Mesenchymal stem cell (in vitro differentiated cells and primary cell): ENCODE data around the gene DACT2.
"Not testable (repeated sequence)": the region's sequence is repeated elsewhere in the genome, so short reads cannot be mapped to it uniquely, and the experiment has no call there.

Source experiments
- DNase-seq: peaks from one replicate; pipeline ENCODE4 v3.0.0-alpha.2; 2013
- H2AFZ ChIP-seq: one replicate; pipeline ENCODE4 v1.6.1; 2013; ENCODE audit warnings: low read depth, mild to moderate bottlenecking, control low read depth, inconsistent platforms, low read length, moderate library complexity
- H2AK5ac ChIP-seq: 2 replicates; pipeline ENCODE4 v1.6.1; 2013; ENCODE audit warnings: low read length, moderate library complexity, mild to moderate bottlenecking, inconsistent platforms; ENCODE audit not compliant: severe bottlenecking
- H2BK120ac ChIP-seq: one replicate; pipeline ENCODE4 v1.6.1; 2013; ENCODE audit warnings: low read depth, mild to moderate bottlenecking, inconsistent platforms, low read length, moderate library complexity
- H2BK12ac ChIP-seq, 2 experiments: one replicate each; pipeline ENCODE4 v1.6.1; 2013; ENCODE audit warnings: inconsistent platforms in 2 of 2, low read length in 2 of 2, mild to moderate bottlenecking in 2 of 2, moderate library complexity in 2 of 2, control low read depth in 1 of 2
- H2BK15ac ChIP-seq: one replicate; pipeline ENCODE4 v1.6.1; 2013; ENCODE audit warnings: mild to moderate bottlenecking, low read depth, inconsistent platforms; ENCODE audit not compliant: poor library complexity, severe bottlenecking
- H2BK5ac ChIP-seq: 2 replicates; pipeline ENCODE4 v1.6.1; 2013; ENCODE audit warnings: low read depth, mild to moderate bottlenecking, low read length, control low read depth, inconsistent platforms; ENCODE audit not compliant: poor library complexity, severe bottlenecking
- H3K14ac ChIP-seq, 2 experiments: one replicate each; pipeline ENCODE4 v1.6.1; 2013; ENCODE audit warnings: inconsistent platforms in 2 of 2, low read length in 2 of 2, control low read depth in 1 of 2, mild to moderate bottlenecking in 1 of 2, moderate library complexity in 1 of 2
- H3K18ac ChIP-seq, 2 experiments: one replicate each; pipeline ENCODE4 v1.6.1; 2013; ENCODE audit warnings: inconsistent platforms in 2 of 2, low read length in 2 of 2, control low read depth in 1 of 2, low read depth in 1 of 2, mild to moderate bottlenecking in 1 of 2
- H3K23ac ChIP-seq, 2 experiments: one replicate each; pipeline ENCODE4 v1.6.1; 2013; ENCODE audit warnings: inconsistent platforms in 2 of 2, low read length in 2 of 2, mild to moderate bottlenecking in 2 of 2, moderate library complexity in 2 of 2, control low read depth in 1 of 2
- H3K27ac ChIP-seq: 2 replicates; pipeline ENCODE4 v1.5.1; 2013; ENCODE audit warnings: mild to moderate bottlenecking, moderate library complexity, low read length, control low read depth, inconsistent platforms; ENCODE audit not compliant: poor library complexity, severe bottlenecking
- H3K27me3 ChIP-seq, 2 experiments: 2 replicates each; pipeline versions ENCODE4 v1.6.1 to v1.7.0; 2013; ENCODE audit warnings: low read length in 2 of 2, mild to moderate bottlenecking in 2 of 2, moderate library complexity in 2 of 2, control low read depth in 1 of 2, inconsistent platforms in 1 of 2; ENCODE audit not compliant: control insufficient read depth in 1 of 2, insufficient read depth in 1 of 2
- H3K36me3 ChIP-seq, 2 experiments: 2 replicates each; pipeline versions ENCODE4 v1.6.1 to v1.7.0; 2013; ENCODE audit warnings: low read length in 2 of 2, control low read depth in 1 of 2, inconsistent platforms in 1 of 2, low read depth in 1 of 2, mild to moderate bottlenecking in 1 of 2; ENCODE audit not compliant: insufficient read depth in 2 of 2, control insufficient read depth in 1 of 2
- H3K4ac ChIP-seq, 2 experiments: one replicate each; pipeline ENCODE4 v1.6.1; 2013; ENCODE audit warnings: inconsistent platforms in 2 of 2, low read length in 2 of 2, mild to moderate bottlenecking in 2 of 2, moderate library complexity in 2 of 2, control low read depth in 1 of 2, low read depth in 1 of 2
- H3K4me1 ChIP-seq: 2 replicates; pipeline ENCODE4 v1.6.1; 2013; ENCODE audit warnings: low read depth, low read length, control low read depth; ENCODE audit not compliant: control insufficient read depth, insufficient read depth
- H3K4me2 ChIP-seq: 2 replicates; pipeline ENCODE4 v1.6.1; 2013; ENCODE audit warnings: low read length, mild to moderate bottlenecking, inconsistent platforms; ENCODE audit not compliant: poor library complexity, severe bottlenecking
- H3K4me3 ChIP-seq, 2 experiments: 2 replicates each; pipeline versions ENCODE4 v1.5.1 to v1.7.0; 2013; ENCODE audit warnings: low read length in 2 of 2, mild to moderate bottlenecking in 2 of 2, control low read depth in 1 of 2, low read depth in 1 of 2; ENCODE audit not compliant: insufficient read depth in 1 of 2
- H3K79me1 ChIP-seq: replicated peaks from 2 replicates; pipeline ENCODE4 v1.6.1; 2013; ENCODE audit warnings: mild to moderate bottlenecking, control low read depth, low read length, inconsistent platforms; ENCODE audit not compliant: poor library complexity, severe bottlenecking
- H3K9ac ChIP-seq: 2 replicates; pipeline ENCODE4 v1.7.0; 2013; ENCODE audit warnings: mild to moderate bottlenecking, low read length, moderate library complexity
- H3K9me3 ChIP-seq: 2 replicates; pipeline ENCODE4 v1.7.0; 2013; ENCODE audit warnings: mild to moderate bottlenecking, low read length; ENCODE audit not compliant: control insufficient read depth
- H4K8ac ChIP-seq: one replicate; pipeline ENCODE4 v1.6.1; 2013; ENCODE audit warnings: inconsistent platforms, mild to moderate bottlenecking, low read length, moderate library complexity
- H4K91ac ChIP-seq: one replicate; pipeline ENCODE4 v1.6.1; 2013; ENCODE audit warnings: mild to moderate bottlenecking, low read length, inconsistent platforms
- WGBS: methylation state at CpG from one replicate; pipeline ENCODE4 v1.1.7; 2013; ENCODE audit warnings: mixed read lengths; 5-methylcytosine and 5-hydroxymethylcytosine counted together

The DACT2 gene

GRCh38 chr6:168281826-168282225 lies 37.8 kb downstream of the DACT2 start:
- H2BK15ac ChIP-seq = no peak overlapping the region
- no peaks in the 10 kb centered on the region for H3K36me3 ChIP-seq
- H2BK120ac ChIP-seq = no peak overlapping the region
- H4K8ac ChIP-seq = no peak overlapping the region
- H3K4me1 ChIP-seq = peaks cover 13% of the 10 kb centered on the region
- DNase-seq = no peak
- H2AFZ ChIP-seq = no peak overlapping the region
- no peak overlapping the region for H3K4me3 ChIP-seq
- H2BK5ac ChIP-seq = no peak overlapping the region
- H3K79me1 ChIP-seq = no peaks in the 10 kb centered on the region
- H4K91ac ChIP-seq = no peak overlapping the region
- no peak overlapping the region for H3K4me2 ChIP-seq
- 81% methylated on average over 7 of the region's 7 CpGs for WGBS
- no peak overlapping the region for H3K18ac ChIP-seq
- no peak overlapping the region for H3K9ac ChIP-seq
- H3K27me3 ChIP-seq = peaks cover 40 to 43% of the 10 kb centered on the region in 2 experiments
- no peak overlapping the region for H2BK12ac ChIP-seq
- no peak overlapping the region for H3K23ac ChIP-seq
- H3K27ac ChIP-seq = no peak overlapping the region
- no peak overlapping the region for H3K14ac ChIP-seq
- H3K4ac ChIP-seq = no peak overlapping the region
- no peak overlapping the region for H2AK5ac ChIP-seq
- no peaks in the 10 kb centered on the region for H3K9me3 ChIP-seq

- not testable (repeated sequence) for H2BK120ac ChIP-seq, H2AK5ac ChIP-seq, H2BK15ac ChIP-seq, H3K27ac ChIP-seq, H3K9ac ChIP-seq, H4K8ac ChIP-seq, H2BK12ac ChIP-seq, H3K4me3 ChIP-seq, H4K91ac ChIP-seq, H3K23ac ChIP-seq, DNase-seq, H2AFZ ChIP-seq, H3K18ac ChIP-seq, H3K4me2 ChIP-seq, H3K79me1 ChIP-seq, H3K4ac ChIP-seq, H3K36me3 ChIP-seq, H3K9me3 ChIP-seq, H2BK5ac ChIP-seq, H3K14ac ChIP-seq
- H3K27me3 ChIP-seq = peaks cover 41 to 43% of the 10 kb centered on the region in 2 experiments
- H3K4me1 ChIP-seq = peaks cover 15% of the 10 kb centered on the region
- WGBS = over 99% methylated on average over 6 of the region's 13 CpGs
These were observed 38.3 kb downstream of the DACT2 start for GRCh38 chr6:168281314-168281713.

GRCh38 chr6:168280899-168281245 lies 38.7 kb downstream of the DACT2 start:
- no peak overlapping the region for H2BK15ac ChIP-seq
- no peak overlapping the region for H3K9ac ChIP-seq
- no peak overlapping the region for H2AFZ ChIP-seq
- no peak overlapping the region for H3K23ac ChIP-seq
- H3K79me1 ChIP-seq = no peaks in the 10 kb centered on the region
- peaks cover 16% of the 10 kb centered on the region for H3K4me1 ChIP-seq
- H2BK5ac ChIP-seq = no peak overlapping the region
- no peak overlapping the region for H4K8ac ChIP-seq
- H3K9me3 ChIP-seq = no peaks in the 10 kb centered on the region
- H3K14ac ChIP-seq = no peak overlapping the region
- H3K4me2 ChIP-seq = no peak overlapping the region
- H2BK12ac ChIP-seq = no peak overlapping the region
- H3K4me3 ChIP-seq = no peak overlapping the region
- H3K36me3 ChIP-seq = no peaks in the 10 kb centered on the region
- H3K27me3 ChIP-seq = peaks cover 37 to 43% of the 10 kb centered on the region in 2 experiments
- WGBS = 81% methylated on average over 13 of the region's 13 CpGs
- H3K4ac ChIP-seq = no peak overlapping the region
- no peak for DNase-seq
- H3K18ac ChIP-seq = no peak overlapping the region
- no peak overlapping the region for H2AK5ac ChIP-seq
- no peak overlapping the region for H4K91ac ChIP-seq
- no peak overlapping the region for H2BK120ac ChIP-seq
- no peak overlapping the region for H3K27ac ChIP-seq

- H2BK120ac ChIP-seq = no peak overlapping the region
- H3K14ac ChIP-seq = no peak overlapping the region
- no peak overlapping the region for H2BK12ac ChIP-seq
- no peak overlapping the region for H4K91ac ChIP-seq
- no peak overlapping the region for H3K4ac ChIP-seq
- H3K4me2 ChIP-seq = no peak overlapping the region
- H3K27ac ChIP-seq = no peak overlapping the region
- no peak overlapping the region for H3K4me3 ChIP-seq
- H2BK5ac ChIP-seq = no peak overlapping the region
- 90% methylated on average over 17 of the region's 21 CpGs for WGBS
- H4K8ac ChIP-seq = no peak overlapping the region
- no peak overlapping the region for H3K18ac ChIP-seq
- no peak overlapping the region for H2AK5ac ChIP-seq
- peaks cover 21% of the 10 kb centered on the region for H3K4me1 ChIP-seq
- no peaks in the 10 kb centered on the region for H3K36me3 ChIP-seq
- no peak overlapping the region for H2AFZ ChIP-seq
- no peak overlapping the region for H3K9ac ChIP-seq
- DNase-seq = no peak
- H3K9me3 ChIP-seq = no peaks in the 10 kb centered on the region
- H2BK15ac ChIP-seq = no peak overlapping the region
- H3K23ac ChIP-seq = no peak overlapping the region
- peaks cover 37 to 40% of the 10 kb centered on the region in 2 experiments for H3K27me3 ChIP-seq
- H3K79me1 ChIP-seq = no peaks in the 10 kb centered on the region
These were observed 39.3 kb downstream of the DACT2 start for GRCh38 chr6:168280020-168280898.
